ENCODE results near the gene LGALS8. TPM values are rescaled to one million over a fixed set of nuclear protein-coding genes. Genes with fewer than 3 reads are reported as not detected.

Gene LGALS8
- total RNA-seq, 1 donor from 2014 or later: 33.3 TPM

- Mint-ChIP-seq H3K27me3 (ENCODE audit: unreplicated experiment) (no peaks in the 10 kb centered on the region), H3K36me3 (ENCODE audit: unreplicated experiment) (no peaks in the 10 kb centered on the region), H3K4me3 (ENCODE audit: unreplicated experiment) (no peak overlapping the region), H3K27ac (ENCODE audit: unreplicated experiment) (no peak overlapping the region), H3K9me3 (ENCODE audit: unreplicated experiment) (peaks cover 2% of the 10 kb centered on the region), H3K4me1 (ENCODE audit: low read depth, unreplicated experiment) (peaks cover 14% of the 10 kb centered on the region)
- TF ChIP-seq CTCF (IDR thresholded peaks at IDR 0.05; ENCODE audit: partially characterized antibody, unreplicated experiment): no peak
- no peak for DNase-seq
Observed at GRCh38 chr1:236530959-236531358, 7.2 kb downstream of the LGALS8 start.

- no peak for DNase-seq
- no peaks in the 10 kb centered on the region for H3K36me3 Mint-ChIP-seq (ENCODE audit: unreplicated experiment)
- no peak for TF ChIP-seq CTCF (IDR thresholded peaks at IDR 0.05; ENCODE audit: partially characterized antibody, unreplicated experiment)
- H3K4me3 Mint-ChIP-seq (ENCODE audit: unreplicated experiment): no peak overlapping the region
- H3K27me3 Mint-ChIP-seq (ENCODE audit: unreplicated experiment): no peaks in the 10 kb centered on the region
- no peak overlapping the region for H3K27ac Mint-ChIP-seq (ENCODE audit: unreplicated experiment)
- H3K4me1 Mint-ChIP-seq (ENCODE audit: low read depth, unreplicated experiment): peaks cover 21% of the 10 kb centered on the region
- H3K9me3 Mint-ChIP-seq (ENCODE audit: unreplicated experiment): peaks cover 2% of the 10 kb centered on the region
Observed at GRCh38 chr1:236532850-236533249, 9.1 kb downstream of the LGALS8 start.

- H3K9me3 Mint-ChIP-seq (ENCODE audit: unreplicated experiment): peaks cover 2% of the 10 kb centered on the region
- peaks cover 21% of the 10 kb centered on the region for H3K4me1 Mint-ChIP-seq (ENCODE audit: low read depth, unreplicated experiment)
- no peak overlapping the region for H3K4me3 Mint-ChIP-seq (ENCODE audit: unreplicated experiment)
- no peak overlapping the region for H3K27ac Mint-ChIP-seq (ENCODE audit: unreplicated experiment)
- H3K27me3 Mint-ChIP-seq (ENCODE audit: unreplicated experiment): no peaks in the 10 kb centered on the region
- TF ChIP-seq CTCF (IDR thresholded peaks at IDR 0.05; ENCODE audit: partially characterized antibody, unreplicated experiment): no peak
- H3K36me3 Mint-ChIP-seq (ENCODE audit: unreplicated experiment): no peaks in the 10 kb centered on the region
- no peak for DNase-seq
Observed at GRCh38 chr1:236534151-236534651, 10.4 kb downstream of the LGALS8 start.

GRCh38 chr1:236535190-236535589 is 11.4 kb downstream of the LGALS8 start:
- Mint-ChIP-seq H3K9me3 (ENCODE audit: unreplicated experiment) (peaks cover 2% of the 10 kb centered on the region), H3K4me3 (ENCODE audit: unreplicated experiment) (peak overlapping the region; percentile 6), H3K36me3 (ENCODE audit: unreplicated experiment) (no peaks in the 10 kb centered on the region), H3K27me3 (ENCODE audit: unreplicated experiment) (no peaks in the 10 kb centered on the region), H3K27ac (ENCODE audit: unreplicated experiment) (peak overlapping the region; percentile 36), H3K4me1 (ENCODE audit: low read depth, unreplicated experiment) (peaks cover 21% of the 10 kb centered on the region)
- no peak for DNase-seq
- no peak for TF ChIP-seq CTCF (IDR thresholded peaks at IDR 0.05; ENCODE audit: partially characterized antibody, unreplicated experiment)

- H3K36me3 Mint-ChIP-seq (ENCODE audit: unreplicated experiment): no peaks in the 10 kb centered on the region
- peak overlapping the region; percentile 6 for H3K4me3 Mint-ChIP-seq (ENCODE audit: unreplicated experiment)
- peaks cover 21% of the 10 kb centered on the region for H3K4me1 Mint-ChIP-seq (ENCODE audit: low read depth, unreplicated experiment)
- no peak for TF ChIP-seq CTCF (IDR thresholded peaks at IDR 0.05; ENCODE audit: partially characterized antibody, unreplicated experiment)
- H3K27ac Mint-ChIP-seq (ENCODE audit: unreplicated experiment): peak overlapping the region; percentile 36
- peaks cover 2% of the 10 kb centered on the region for H3K9me3 Mint-ChIP-seq (ENCODE audit: unreplicated experiment)
- DNase-seq: no peak
- no peaks in the 10 kb centered on the region for H3K27me3 Mint-ChIP-seq (ENCODE audit: unreplicated experiment)
Observed at GRCh38 chr1:236535662-236536161, 11.9 kb downstream of the LGALS8 start.

Measured in glutamatergic neuron (in vitro differentiated cells).